NCI-H128 (cell line): Measurements from ENCODE around the gene PCNA.

Experiments
- DNase-seq: peaks from one replicate; lab custom pipeline; 2025; ENCODE audit not compliant: unreplicated experiment; lab: John Stamatoyannopoulos, UW

The PCNA gene

DNA sequence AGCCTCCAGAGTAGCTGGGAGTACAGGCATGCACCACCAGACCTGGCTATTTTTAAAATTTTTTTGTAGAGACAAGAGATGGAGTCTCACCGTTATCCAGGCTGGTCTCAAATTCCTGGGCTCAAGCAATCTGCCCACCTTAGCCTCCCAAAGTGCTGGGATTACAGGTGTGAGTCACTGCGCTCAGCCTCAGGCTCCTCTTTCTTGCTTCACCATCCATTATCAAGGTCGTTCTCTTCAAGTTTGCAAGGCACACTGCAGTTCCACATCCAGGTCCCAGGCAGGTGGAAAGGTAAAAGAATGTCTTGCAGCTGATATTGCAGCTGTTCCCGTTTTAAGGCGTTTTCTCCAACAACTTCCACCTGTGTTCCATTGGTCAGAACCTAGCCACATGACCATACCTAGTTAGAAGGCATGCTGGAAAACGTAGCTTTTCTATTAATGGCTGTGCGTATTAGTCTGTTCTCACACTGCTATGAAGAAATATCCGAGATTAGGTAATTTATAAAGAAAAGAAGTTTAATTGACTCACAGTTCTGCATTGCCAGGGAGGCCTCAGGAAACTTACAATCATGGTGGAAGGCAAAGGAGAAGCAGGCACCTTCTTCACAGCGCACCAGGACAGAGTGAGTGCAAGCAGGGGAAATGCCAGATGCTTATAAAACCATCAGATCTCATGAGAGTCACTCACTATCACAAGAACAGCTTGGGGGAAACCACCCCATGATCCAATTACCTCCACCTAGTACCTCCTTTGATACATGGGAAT, 51.7 kb downstream of the PCNA start:
- DNase-seq = no peak

DNA sequence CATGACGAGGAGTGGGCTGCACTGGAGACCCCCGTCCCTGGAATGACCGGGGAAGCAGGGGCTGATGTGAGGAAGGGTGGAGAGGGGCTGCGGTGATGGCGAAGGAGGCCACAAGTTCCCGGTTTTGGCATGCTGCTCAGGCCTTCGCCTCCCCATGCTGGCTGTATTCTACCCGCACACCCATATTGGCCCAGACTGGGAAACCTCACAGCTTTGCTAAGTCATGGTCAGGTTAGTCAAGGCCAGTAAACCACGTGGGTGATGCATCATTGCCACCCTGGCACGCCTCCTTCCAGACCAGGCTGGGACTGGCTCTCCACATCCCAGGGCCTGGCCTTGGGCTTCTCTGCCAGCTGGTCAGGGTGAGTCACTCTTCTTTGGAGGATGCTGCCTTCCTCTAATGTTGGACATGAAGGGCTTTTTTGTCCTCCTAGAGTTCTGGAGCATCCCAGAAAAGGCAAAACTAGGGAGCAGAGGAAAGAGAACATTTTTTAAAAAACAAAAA, 53.8 kb downstream of the PCNA start:
- no peak for DNase-seq

DNA sequence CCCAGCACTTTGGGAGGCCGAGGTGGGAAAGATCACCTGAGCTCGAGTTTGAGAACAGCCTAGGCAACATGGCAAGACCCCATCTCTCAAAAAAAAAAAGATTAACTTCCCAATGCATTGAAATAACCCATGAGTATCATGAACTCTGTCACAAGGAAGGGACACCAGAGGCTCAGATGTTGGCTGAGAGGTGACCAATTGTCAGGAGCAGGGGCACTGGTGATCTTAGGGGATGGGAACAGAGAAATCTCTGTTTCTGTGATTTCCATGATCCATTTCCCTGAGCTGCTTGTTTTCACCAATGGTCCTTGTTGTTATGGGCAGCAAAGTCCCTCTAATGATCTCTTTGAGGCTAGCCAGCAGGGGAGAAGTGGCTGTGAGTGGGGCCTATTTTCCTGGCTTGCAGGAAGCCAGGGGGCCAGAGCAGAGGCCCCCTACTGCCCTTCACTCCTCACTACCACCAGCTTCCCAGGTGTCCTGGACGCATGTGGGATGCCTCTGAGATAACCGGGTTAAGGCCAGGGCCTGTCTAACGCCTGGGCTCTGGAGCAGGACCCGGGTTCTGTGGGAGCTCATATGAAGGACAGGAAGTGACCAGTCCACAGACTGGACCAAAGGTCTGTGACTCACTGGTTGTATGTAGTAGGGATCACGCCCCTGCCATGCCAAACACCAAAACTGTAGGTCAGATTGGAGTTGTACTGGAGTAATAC, 54.4 kb downstream of the PCNA start:
- no peak for DNase-seq
